NCI-H2196 treated with DMSO at 0.1 percent for 48 hours (cell line): ENCODE data around the gene PLEKHG4B.
"Not testable (repeated sequence)": the region's sequence is repeated elsewhere in the genome, so short reads cannot be mapped to it uniquely, and the experiment has no call there.

ENCODE experiments used
- DNase-seq: peaks from one replicate; lab custom pipeline; 2025; ENCODE audit not compliant: unreplicated experiment; lab: John Stamatoyannopoulos, UW

The PLEKHG4B gene

GRCh38 chr5:93221-93980, 1.4 kb downstream of the PLEKHG4B start:
- DNase-seq, result no peak

- no peak for DNase-seq
Measured at GRCh38 chr5:94113-94892, 2.3 kb downstream of the PLEKHG4B start.

GRCh38 chr5:95241-95980, 3.4 kb downstream of the PLEKHG4B start:
- no peak for DNase-seq

- no peak for DNase-seq
Measured at GRCh38 chr5:96976-97660, 5.2 kb downstream of the PLEKHG4B start.

GRCh38 chr5:99815-100214, 7.8 kb downstream of the PLEKHG4B start:
- no peak for DNase-seq

- no peak for DNase-seq
Measured at GRCh38 chr5:102411-103043, 10.6 kb downstream of the PLEKHG4B start.

- not testable (repeated sequence) for DNase-seq
Measured at GRCh38 chr5:104106-104505, 12.1 kb downstream of the PLEKHG4B start.

GRCh38 chr5:104778-105296, 12.9 kb downstream of the PLEKHG4B start:
- no peak for DNase-seq

GRCh38 chr5:105504-106070, 13.6 kb downstream of the PLEKHG4B start:
- no peak for DNase-seq

GRCh38 chr5:106587-106986, 14.6 kb downstream of the PLEKHG4B start:
- DNase-seq, result no peak

- DNase-seq, result no peak
Measured at GRCh38 chr5:107526-107925, 15.6 kb downstream of the PLEKHG4B start.

GRCh38 chr5:109826-110225, 17.9 kb downstream of the PLEKHG4B start:
- no peak for DNase-seq

GRCh38 chr5:110270-110888, 18.4 kb downstream of the PLEKHG4B start:
- DNase-seq, result no peak

GRCh38 chr5:111171-111570, 19.2 kb downstream of the PLEKHG4B start:
- DNase-seq, result no peak

GRCh38 chr5:119486-120097, 27.6 kb downstream of the PLEKHG4B start:
- DNase-seq, result no peak

- DNase-seq, result no peak
Measured at GRCh38 chr5:121432-121831, 29.5 kb downstream of the PLEKHG4B start.

GRCh38 chr5:125815-126214, 33.8 kb downstream of the PLEKHG4B start:
- DNase-seq, result no peak

- DNase-seq, result no peak
Measured at GRCh38 chr5:126806-127205, 34.8 kb downstream of the PLEKHG4B start.

GRCh38 chr5:127886-128285, 35.9 kb downstream of the PLEKHG4B start:
- DNase-seq, result no peak
